OCI-LY1 (cell line): ENCODE data around the gene LHX6.

ENCODE experiments used
- H2AFZ ChIP-seq: fragments of 200-600 bp; sonication (generic), shearing (Covaris generic); 2 replicates; pipeline ENCODE4 v1.6.0; 2014; ENCODE audit warnings: antibody characterized with exemption, mild to moderate bottlenecking, low read length
- H3F3A ChIP-seq: fragments of 200-600 bp; sonication (generic), shearing (Covaris generic); 2 replicates; pipeline ENCODE4 v1.6.0; 2014; ENCODE audit warnings: mild to moderate bottlenecking, antibody characterized with exemption, low read length, moderate library complexity; ENCODE audit not compliant: insufficient read depth
- H3K27ac ChIP-seq: fragments of 200-600 bp; sonication (generic); 2 replicates; pipeline ENCODE4 v1.5.1; 2014; ENCODE audit warnings: low read length, mixed run types, mild to moderate bottlenecking, low read depth; ENCODE audit not compliant: poor library complexity, severe bottlenecking
- H3K27me3 ChIP-seq: fragments of 200-600 bp; sonication (generic); 2 replicates; pipeline ENCODE4 v1.6.0; 2014; ENCODE audit warnings: antibody characterized with exemption, mild to moderate bottlenecking, low read length, moderate library complexity; ENCODE audit not compliant: insufficient read depth
- H3K36me3 ChIP-seq: fragments of 200-600 bp; sonication (generic); 2 replicates; pipeline ENCODE4 v1.6.1; 2014; ENCODE audit warnings: mild to moderate bottlenecking, antibody characterized with exemption, low read length, moderate library complexity, mixed read lengths; ENCODE audit not compliant: insufficient read depth
- H3K4me1 ChIP-seq: fragments of 200-600 bp; sonication (generic); 2 replicates; pipeline ENCODE4 v1.5.1; 2014; ENCODE audit warnings: mild to moderate bottlenecking, low read length, moderate library complexity; ENCODE audit not compliant: insufficient read depth, severe bottlenecking
- H3K4me2 ChIP-seq: fragments of 200-600 bp; sonication (generic), shearing (Covaris generic); 2 replicates; pipeline ENCODE4 v1.6.1; 2014; ENCODE audit warnings: low read length
- H3K4me3 ChIP-seq: fragments of 200-600 bp; sonication (generic); 2 replicates; pipeline ENCODE4 v1.5.1; 2014; ENCODE audit warnings: low read length, low read depth, mild to moderate bottlenecking, mixed read lengths; ENCODE audit not compliant: poor library complexity, severe bottlenecking
- H3K79me2 ChIP-seq: fragments of 200-600 bp; shearing (Covaris generic); 2 replicates; pipeline ENCODE4 v1.6.1; 2016; ENCODE audit warnings: mixed run types, low read length, mixed read lengths; ENCODE audit not compliant: insufficient read depth
- H3K9ac ChIP-seq: fragments of 200-600 bp; sonication (generic), shearing (Covaris generic); 2 replicates; pipeline ENCODE4 v1.6.1; 2014; ENCODE audit warnings: mild to moderate bottlenecking, low read length, mixed read lengths
- H3K9me2 ChIP-seq: fragments of 200-600 bp; sonication (generic), shearing (Covaris generic); 2 replicates; pipeline ENCODE4 v1.6.1; 2014; ENCODE audit warnings: low read depth, mild to moderate bottlenecking, low read length, mixed read lengths
- H3K9me3 ChIP-seq: fragments of 200-600 bp; shearing (Covaris generic); 2 replicates; pipeline ENCODE4 v1.6.1; 2014; ENCODE audit warnings: low read length, mixed read lengths
- H4K20me1 ChIP-seq: fragments of 200-600 bp; sonication (generic), shearing (Covaris generic); 2 replicates; pipeline ENCODE4 v1.6.0; 2016; ENCODE audit warnings: mild to moderate bottlenecking, low read length; ENCODE audit not compliant: insufficient read depth
- CTCF ChIP-seq: fragments of 200-600 bp; sonication (generic), shearing (Covaris generic); IDR thresholded peaks from 2 replicates; pipeline ENCODE4 v1.5.1; 2017; ENCODE audit warnings: mild to moderate bottlenecking, antibody characterized with exemption, low read length, moderate library complexity, mixed read lengths
- EZH2 ChIP-seq: fragments of 200-600 bp; sonication (generic), shearing (Covaris generic); IDR thresholded peaks from 2 replicates; pipeline ENCODE4 v1.8.0; 2017; ENCODE audit warnings: borderline replicate concordance, mixed run types, mild to moderate bottlenecking, antibody characterized with exemption, low read length, moderate library complexity, mixed read lengths

Gene LHX6

GRCh38 chr9:122179054-122179689 lies 49.6 kb downstream of the LHX6 start:
- Histone ChIP-seq H3F3A (no peaks in the 10 kb centered on the region), H3K79me2 (no peaks in the 10 kb centered on the region), H3K9ac (no peak overlapping the region), H3K36me3 (no peaks in the 10 kb centered on the region), H2AFZ (no peak overlapping the region), H3K9me2 (no peaks in the 10 kb centered on the region), H3K4me2 (no peak overlapping the region), H4K20me1 (no peaks in the 10 kb centered on the region), H3K27me3 (0 out of 2 replicates have a peak, but pooled peaks cover 8% of the 10 kb centered on the region), H3K27ac (no peak overlapping the region), H3K4me3 (no peak overlapping the region), H3K4me1 (no peaks in the 10 kb centered on the region), H3K9me3 (no peaks in the 10 kb centered on the region)
- no peak for TF ChIP-seq EZH2
- no peak for TF ChIP-seq CTCF

GRCh38 chr9:122176916-122177315 lies 51.8 kb downstream of the LHX6 start:
- no peaks in the 10 kb centered on the region for H3K4me1 ChIP-seq
- no peak overlapping the region for H3K4me3 ChIP-seq
- H3K4me2 ChIP-seq = no peak overlapping the region
- H3K27ac ChIP-seq = no peak overlapping the region
- no peaks in the 10 kb centered on the region for H4K20me1 ChIP-seq
- no peaks in the 10 kb centered on the region for H3K9me3 ChIP-seq
- no peaks in the 10 kb centered on the region for H3F3A ChIP-seq
- no peaks in the 10 kb centered on the region for H3K79me2 ChIP-seq
- TF ChIP-seq EZH2 (no peak), CTCF (no peak)
- H2AFZ ChIP-seq = no peak overlapping the region
- H3K9me2 ChIP-seq = no peaks in the 10 kb centered on the region
- H3K27me3 ChIP-seq = 0 out of 2 replicates have a peak, but pooled peaks cover 10% of the 10 kb centered on the region
- no peaks in the 10 kb centered on the region for H3K36me3 ChIP-seq
- H3K9ac ChIP-seq = no peak overlapping the region

- H3K4me2 ChIP-seq = no peak overlapping the region
- H3K4me1 ChIP-seq = no peaks in the 10 kb centered on the region
- no peaks in the 10 kb centered on the region for H4K20me1 ChIP-seq
- no peak overlapping the region for H2AFZ ChIP-seq
- H3F3A ChIP-seq = no peaks in the 10 kb centered on the region
- TF ChIP-seq CTCF (no peak), EZH2 (no peak)
- no peaks in the 10 kb centered on the region for H3K9me2 ChIP-seq
- no peak overlapping the region for H3K4me3 ChIP-seq
- no peaks in the 10 kb centered on the region for H3K36me3 ChIP-seq
- no peaks in the 10 kb centered on the region for H3K9me3 ChIP-seq
- no peak overlapping the region for H3K27ac ChIP-seq
- H3K79me2 ChIP-seq = no peaks in the 10 kb centered on the region
- 0 out of 2 replicates have a peak, but pooled peaks cover 10% of the 10 kb centered on the region for H3K27me3 ChIP-seq
- H3K9ac ChIP-seq = no peak overlapping the region
Measured at GRCh38 chr9:122173670-122174069, 55.1 kb downstream of the LHX6 start.
